GM10847 (cell line): Measurements from ENCODE around the gene SERBP1.

ENCODE experiments used
- POLR2A ChIP-seq: IDR thresholded peaks from 2 replicates; pipeline ENCODE4 v1.6.1; 2011; ENCODE audit not compliant: insufficient read length; ENCODE audit errors: extremely low read depth

The SERBP1 gene

GRCh38 chr1:67430358-67431155 is at the start of gene SERBP1:
Gene SERBP1, minus strand, starts transcription at chr1:67430402. Its CDS starts 102 bp downstream, at chr1:67430300.
- TF ChIP-seq POLR2A = no peak

- TF ChIP-seq POLR2A = no peak
Measured at GRCh38 chr1:67479146-67479891, 49.1 kb upstream of the SERBP1 start.

- TF ChIP-seq POLR2A = no peak
Measured at GRCh38 chr1:67476906-67477305, 46.7 kb upstream of the SERBP1 start.

- no peak for TF ChIP-seq POLR2A
Measured at GRCh38 chr1:67476006-67476482, 45.8 kb upstream of the SERBP1 start.

- TF ChIP-seq POLR2A = no peak
Measured at GRCh38 chr1:67472056-67472455, 41.9 kb upstream of the SERBP1 start.

GRCh38 chr1:67469431-67469830 is 39.2 kb upstream of the SERBP1 start:
- TF ChIP-seq POLR2A = no peak

GRCh38 chr1:67468066-67468718 is 38.0 kb upstream of the SERBP1 start:
- no peak for TF ChIP-seq POLR2A

GRCh38 chr1:67465375-67465774 is 35.2 kb upstream of the SERBP1 start:
- no peak for TF ChIP-seq POLR2A

GRCh38 chr1:67464746-67465145 is 34.5 kb upstream of the SERBP1 start:
- no peak for TF ChIP-seq POLR2A

GRCh38 chr1:67464058-67464457 is 33.9 kb upstream of the SERBP1 start:
- no peak for TF ChIP-seq POLR2A

- no peak for TF ChIP-seq POLR2A
Measured at GRCh38 chr1:67463298-67463955, 33.2 kb upstream of the SERBP1 start.

- no peak for TF ChIP-seq POLR2A
Measured at GRCh38 chr1:67460676-67461500, 30.7 kb upstream of the SERBP1 start.

- no peak for TF ChIP-seq POLR2A
Measured at GRCh38 chr1:67459068-67459467, 28.9 kb upstream of the SERBP1 start.

- no peak for TF ChIP-seq POLR2A
Measured at GRCh38 chr1:67458663-67459062, 28.5 kb upstream of the SERBP1 start.
